ENCODE results near the gene SNED1.
A peak's percentile ranks its signal among the peaks of the same experiment; 100 is the strongest.
"Not testable (repeated sequence)": the region's sequence is repeated elsewhere in the genome, so short reads cannot be mapped to it uniquely, and the experiment has no call there.

The SNED1 gene

DNA sequence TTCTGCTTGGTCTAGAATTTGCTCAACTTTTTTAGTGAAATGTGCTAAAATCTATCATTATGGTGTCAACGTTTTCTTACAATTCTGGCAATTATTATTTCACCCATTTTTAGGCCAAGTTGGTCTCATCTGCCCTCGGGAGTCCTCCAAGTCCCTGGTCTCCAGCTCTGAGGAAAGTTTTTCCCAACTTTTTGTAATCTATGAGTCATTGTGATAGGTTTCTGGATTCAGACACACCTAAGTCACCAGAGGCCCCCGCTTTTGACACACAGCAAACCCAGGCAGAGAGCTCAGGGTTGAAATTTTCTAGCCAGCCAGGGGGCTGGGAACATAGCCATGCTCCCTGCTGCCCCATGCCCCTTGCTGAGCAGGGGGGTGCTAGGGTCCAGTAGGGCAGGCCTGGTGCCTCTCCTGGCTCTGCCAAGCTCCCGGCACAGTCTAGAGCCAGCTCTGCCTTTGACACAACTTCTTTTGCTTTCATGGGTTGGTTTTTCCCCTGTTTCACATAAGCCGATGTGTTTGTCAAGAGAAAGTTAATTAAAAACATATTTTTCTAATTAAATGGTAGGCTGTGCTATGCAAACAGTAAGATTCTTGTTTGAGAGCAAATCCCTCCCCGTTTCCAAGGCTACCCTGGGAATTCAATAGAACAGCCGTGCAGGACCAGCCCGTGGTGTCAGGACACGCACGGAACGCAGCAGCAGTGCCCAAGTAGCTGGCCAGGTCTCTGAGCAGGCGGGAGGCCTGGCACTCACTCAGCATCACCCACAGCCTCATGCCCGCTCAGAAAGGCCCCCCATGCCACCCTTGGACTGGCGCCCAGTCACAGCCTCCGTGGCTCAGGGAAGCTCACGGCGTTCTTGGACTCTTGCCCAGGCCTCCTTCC is 25.5 kb upstream of the SNED1 start:
- no peak for DNase-seq (ENCODE audit: low read depth in 2 of 2)

DNA sequence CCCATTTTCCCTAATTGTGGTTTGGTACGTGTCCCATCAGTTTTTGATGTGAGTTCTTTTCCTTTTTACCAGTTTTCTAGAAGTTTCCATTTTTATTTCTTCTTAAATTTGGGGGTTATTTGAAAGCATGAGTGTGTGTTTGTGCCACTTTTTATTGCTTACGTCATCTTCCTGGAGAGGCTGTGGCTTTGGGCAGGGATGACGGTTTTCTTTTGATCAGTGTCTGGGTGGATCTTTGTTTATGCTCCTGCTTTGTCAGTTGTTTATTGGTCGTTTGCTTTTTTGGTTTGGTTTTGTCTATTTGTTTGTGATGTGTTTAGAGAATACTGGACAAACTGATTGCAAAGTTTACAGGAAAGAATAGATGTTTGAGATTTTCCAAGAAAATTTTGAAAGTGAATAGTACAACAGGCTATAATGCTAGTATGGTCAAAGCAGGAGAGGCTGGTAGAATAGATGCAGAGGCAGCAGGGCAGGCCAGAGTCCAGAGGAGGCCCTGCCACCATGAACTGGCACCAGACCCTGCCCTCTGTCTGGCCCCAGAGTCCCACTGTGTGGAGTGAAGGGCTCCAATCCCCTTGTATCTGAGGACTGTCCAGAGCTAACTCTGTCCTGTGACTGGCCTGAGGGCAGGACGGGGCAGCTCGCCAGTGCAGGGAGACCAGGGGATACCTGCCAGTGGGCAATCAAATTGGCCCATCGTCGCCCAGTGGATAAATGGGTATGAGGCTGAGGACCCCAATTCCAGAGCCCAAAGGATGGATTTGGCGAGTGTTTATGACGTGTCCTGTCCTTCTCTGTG is 23.4 kb upstream of the SNED1 start:
- DNase-seq (ENCODE audit: low read depth in 2 of 2) = no peak

DNA sequence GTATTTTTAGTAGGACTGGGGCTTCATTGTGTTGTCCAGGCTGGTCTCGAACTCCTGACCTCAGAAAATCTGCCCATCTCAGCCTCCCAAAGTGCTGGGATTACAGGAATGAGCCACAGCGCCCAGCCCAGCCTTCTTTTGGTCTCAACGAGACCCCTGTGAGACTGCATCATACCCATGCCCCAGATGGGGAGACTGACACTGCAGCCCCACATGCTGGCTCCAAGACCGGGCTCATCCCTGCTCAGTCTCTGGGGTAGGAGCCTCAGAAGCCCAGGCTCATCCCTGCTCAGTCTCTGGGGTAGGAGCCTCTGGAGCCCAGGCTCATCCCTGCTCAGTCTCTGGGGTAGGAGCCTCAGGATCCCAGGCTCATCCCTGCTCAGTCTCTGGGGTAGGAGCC is 22.5 kb upstream of the SNED1 start:
- not testable (repeated sequence) for DNase-seq (ENCODE audit: low read depth in 2 of 2)

DNA sequence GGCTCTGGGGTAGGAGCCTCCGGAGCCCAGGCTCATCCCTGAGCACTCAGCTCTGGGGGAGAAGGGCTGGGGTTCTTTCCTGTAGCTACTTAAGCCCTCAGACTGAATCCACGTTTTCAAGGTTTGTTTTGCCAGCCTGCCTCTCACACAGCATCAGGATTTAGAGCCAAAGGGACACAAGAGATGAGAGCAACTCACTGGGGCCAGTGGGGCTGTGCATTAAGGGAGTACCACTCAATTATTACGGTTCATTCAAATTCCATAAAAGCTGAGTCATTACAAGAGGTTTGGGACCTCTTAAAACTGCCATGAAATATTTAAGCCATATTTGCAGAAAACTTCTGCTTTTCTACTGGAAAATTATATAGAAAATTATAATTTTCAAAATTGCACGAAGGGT is 17.1 kb upstream of the SNED1 start:
- no peak for DNase-seq (ENCODE audit: low read depth in 2 of 2)

DNA sequence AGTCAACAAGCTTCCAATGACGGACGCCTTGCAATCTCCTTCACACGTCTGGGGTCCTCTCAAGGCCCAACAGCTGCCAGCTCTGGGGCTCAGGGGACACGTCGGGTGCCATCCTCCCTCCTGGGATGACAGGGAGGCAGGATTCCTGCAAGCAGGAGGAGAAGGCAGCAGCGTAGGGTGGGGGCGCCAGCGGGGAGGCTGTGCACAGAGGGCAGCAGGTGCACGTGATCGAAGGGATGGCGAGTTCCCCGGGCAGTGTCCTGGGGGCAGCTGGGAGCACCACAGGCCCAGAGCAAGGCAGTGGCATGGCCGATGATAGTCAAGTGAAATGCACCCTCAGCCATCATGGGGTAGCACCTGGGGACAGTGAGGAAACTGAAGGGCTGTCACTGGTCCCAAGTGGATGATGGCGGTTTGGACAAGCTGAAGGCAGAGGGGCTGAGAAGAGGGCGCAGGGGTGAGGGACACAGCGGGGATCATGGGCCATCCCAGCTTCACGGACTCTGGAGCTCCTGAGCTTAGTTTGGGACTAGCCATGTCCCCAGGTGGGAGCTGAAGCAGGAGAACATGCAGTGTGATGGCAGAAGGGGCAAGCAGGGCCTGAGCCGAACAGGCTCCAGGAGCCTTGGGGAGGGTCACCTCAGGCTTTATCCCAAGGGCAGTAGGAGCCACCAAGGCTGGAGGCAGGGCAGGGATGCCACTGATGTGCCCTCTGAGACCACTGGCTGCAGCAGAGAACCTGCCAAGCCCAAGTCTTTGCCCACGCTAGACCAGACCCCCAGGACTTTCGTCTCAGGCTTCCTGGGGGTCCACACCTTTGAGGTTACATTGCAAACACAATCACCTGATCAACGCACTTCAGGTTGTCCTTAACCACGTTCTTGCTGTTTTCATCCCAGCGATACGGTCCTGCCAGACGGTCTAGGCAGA is 16.3 kb upstream of the SNED1 start:
- no peak for DNase-seq (ENCODE audit: low read depth in 2 of 2)

DNA sequence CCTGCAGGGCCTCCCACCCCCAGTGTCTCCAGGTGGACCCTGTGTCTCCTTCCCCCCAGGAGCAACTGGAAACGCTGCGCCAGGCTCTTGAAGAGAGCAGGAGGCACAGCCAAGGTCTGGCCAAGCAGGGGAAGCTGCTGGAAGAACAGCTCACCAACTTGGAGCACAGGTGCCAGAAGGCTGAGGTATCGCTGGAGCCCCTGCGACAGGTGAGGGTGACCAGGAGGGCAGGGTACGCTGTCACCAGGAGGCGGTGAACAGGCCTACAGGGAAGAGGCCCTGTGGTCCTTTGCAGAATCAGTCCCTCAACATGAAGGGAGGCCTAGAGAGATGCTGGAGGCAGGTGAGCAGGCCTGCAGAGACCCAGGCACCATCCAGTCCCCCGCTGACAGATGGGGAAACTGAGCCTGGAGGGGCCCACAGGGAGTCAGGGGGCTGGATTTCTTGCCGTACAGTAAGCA is 15.6 kb upstream of the SNED1 start:
- DNase-seq (ENCODE audit: low read depth in 2 of 2) = no peak

DNA sequence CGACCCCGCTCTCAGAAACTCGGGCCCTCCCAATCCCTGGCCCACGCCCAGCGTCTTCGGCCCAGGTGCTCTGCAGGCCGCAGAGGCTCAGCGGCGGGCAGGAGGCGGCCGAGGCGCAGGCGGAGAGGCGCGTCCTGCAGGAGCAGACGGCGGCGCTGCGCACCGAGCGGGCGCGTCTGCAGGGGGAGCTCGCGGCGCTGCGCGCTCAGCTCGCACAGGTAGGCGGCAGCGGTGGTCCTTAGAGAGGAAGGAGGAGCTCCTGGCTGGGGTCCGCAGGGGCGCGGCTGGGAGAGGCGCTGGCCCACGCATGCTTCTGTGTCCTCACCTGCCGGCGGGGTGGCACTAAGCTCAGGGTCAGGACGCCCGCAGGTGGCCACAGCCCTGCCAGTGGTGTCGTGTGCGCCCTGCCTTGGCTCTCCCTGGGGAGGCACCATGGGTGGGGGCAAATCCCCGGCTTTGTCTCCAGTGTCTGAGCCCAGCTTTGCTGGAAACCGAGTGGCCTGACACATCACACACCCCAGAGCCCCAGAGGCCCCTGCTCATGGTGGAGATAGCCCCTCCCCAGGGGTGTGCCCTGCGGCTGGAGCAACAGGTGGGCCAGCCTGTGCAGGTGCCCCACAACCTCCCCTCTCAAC is 14.9 kb upstream of the SNED1 start:
- peak; percentile 27 to 30 for DNase-seq (ENCODE audit: low read depth in 2 of 2)

DNA sequence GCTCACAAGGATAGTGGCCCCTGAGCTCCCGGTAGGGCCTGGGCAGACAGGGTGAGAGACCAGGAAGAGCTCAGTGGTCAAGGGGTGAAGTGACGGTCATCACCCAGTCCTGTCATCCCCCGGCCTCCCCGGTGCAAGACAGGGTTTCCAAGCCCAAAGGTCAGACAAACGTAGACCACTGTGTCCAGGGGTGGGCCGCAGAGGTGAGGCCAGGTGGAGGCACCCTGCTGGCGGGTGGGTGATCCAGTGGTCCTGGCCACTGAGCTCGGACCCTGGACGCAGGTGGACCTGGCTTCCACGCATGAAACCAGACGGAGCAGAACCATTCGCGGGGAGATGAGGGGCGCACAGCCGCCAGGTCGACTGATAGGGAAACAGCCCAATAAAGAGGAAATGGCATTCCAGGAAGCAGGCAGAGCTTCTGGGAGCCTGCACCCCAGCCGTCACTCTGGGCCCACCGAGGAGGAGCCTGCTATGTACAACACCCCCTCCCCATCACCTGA is 14.4 kb upstream of the SNED1 start:
- DNase-seq (ENCODE audit: low read depth in 2 of 2) = no peak

DNA sequence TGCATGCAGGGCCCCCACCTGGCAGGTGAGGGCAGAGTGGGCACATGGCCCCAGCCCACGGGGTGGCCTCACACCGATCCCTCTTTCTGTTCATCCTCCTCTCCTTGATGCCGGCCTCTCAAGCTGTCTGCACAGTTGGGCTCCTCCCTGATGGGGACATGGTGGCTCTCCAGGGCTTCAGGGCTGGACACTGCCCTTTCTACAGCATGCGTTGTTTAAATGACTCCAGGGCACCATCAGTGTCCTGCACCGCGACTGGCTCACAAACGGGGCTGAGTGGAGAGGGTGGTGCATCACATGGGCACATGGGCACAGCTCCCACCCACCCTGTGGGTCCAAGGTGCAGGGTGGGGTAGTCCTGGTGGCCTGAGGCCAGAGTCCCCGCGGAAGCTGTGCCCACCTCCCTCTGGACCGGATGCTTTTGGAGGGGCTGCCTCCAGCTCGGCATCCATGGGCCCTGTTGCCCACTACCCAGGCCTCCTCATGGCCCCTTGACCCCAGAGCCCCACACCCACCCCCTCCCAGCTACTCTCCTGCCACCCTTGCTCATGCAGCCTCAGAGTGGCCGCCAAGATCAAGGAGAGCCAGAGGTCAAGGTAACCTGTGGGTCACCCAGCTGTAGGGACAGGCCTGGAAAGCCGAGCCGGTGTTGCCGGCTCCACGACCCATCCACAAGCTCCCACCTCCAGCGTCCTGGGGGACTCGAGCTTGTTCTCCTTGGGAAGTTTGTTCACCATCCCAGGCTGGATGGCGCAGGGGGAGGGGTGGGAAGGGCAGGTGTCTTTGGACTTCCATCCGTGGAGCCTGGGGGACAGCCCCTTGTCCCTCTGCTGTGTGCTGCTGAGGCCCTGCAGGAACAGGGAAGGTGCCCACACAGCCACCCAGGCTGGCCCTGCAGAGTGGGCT is 12.3 kb upstream of the SNED1 start:
- DNase-seq (ENCODE audit: low read depth in 2 of 2) = no peak

DNA sequence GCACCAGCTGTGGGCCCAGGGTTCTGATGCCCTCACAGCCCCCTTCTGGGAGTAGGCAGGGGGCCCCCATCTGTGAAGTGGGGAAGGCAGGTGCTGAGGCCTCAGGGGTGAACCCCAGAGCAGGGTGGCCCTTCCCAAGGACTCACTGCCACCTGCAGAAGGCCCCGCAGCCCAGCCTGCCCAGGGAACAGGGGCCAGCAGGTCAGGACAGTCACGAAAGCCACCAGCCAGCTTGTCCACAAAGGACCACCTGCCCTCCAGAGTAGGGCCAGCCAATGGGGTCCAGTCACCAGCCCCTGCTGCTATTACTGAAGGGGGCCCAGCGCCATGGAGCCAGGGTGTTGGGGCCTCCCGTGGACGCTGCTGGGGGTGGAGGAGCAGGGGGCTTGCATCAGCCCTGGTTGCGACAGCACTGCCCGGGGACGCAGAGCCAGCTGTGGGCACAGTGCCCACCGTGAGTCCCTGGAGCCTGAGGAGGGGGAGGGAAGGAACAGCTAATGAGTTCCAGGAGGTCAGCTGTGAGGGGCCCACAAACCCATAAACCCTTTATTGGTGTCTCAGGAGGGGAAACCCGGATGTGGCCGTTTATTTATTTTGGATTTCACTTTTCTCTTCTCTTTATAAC is 11.5 kb upstream of the SNED1 start:
- no peak for DNase-seq (ENCODE audit: low read depth in 2 of 2)

DNA sequence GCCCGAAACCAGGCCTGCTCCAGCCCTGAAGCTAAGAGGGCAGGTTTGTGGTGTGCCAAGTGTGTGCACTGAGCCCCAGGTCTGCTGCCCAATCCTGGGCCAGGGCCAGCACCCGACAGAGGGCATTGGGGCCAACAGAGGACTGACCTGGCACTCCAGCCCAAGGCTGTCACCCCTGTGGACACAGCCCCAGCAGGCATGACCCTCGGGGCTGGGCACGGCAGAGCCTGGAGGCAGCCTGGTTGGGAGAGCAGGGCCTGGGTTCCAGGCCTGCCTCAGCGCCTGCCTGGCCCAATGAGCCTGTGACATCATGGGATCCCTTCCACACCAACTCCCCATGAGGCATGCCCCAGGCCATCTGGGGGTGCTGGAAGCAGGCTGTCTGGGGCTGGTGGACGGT is 10.8 kb upstream of the SNED1 start:
- no peak for DNase-seq (ENCODE audit: low read depth in 2 of 2)

DNA sequence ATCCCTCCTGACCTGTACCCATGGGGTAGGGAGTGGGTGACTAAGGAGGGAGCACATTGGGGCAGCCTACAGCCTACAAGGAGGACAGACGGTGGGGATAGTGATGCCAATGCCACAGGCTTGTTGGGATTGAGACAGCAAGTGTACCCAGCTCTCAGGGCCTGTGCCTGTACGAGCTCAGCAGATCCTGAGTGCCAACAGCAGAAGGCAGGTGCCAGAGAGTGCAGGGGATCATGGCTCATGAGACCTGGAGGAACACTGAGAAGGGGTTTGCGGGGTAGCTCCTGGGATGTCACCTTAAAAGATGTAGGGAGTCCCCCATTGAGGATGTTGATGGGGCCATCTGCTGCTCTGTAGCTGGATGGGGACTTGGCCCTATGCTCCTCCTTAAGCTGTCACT is 10.3 kb upstream of the SNED1 start:
- DNase-seq (ENCODE audit: low read depth in 2 of 2) = no peak

DNA sequence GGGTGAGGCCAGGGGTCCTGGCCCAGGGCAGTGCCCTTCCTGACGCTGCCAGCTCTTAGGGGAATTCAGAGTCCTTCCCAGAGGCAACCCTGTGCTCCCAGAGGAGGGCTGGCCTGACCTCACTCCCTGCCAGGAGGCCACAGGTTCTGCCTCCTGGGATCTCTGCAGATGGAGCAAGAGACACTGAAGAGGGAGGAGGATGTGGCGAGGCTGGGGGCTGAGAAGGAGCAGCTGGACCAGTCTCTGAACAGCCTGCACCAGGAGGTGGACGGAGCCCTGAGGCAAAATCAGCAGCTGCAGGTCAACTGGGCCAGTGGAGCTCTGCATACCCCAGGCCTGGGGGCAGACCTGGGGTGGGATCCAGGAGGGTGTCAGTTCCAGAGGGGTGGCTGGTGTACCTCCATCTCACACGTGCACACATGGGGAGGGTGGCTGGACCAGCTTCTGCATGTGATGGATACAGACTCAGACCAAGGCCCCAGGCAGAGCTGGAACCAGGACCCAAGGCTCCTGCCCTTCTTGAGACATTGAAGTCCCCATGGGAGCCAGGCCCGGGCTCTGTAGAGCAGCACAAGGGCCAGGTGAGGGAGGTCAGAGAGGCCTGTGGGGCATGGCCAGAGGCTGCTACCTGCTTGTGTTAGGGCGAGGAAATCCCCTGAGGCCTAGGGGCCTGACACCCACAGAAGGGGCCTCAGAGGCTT is 9.7 kb upstream of the SNED1 start:
- no peak for DNase-seq (ENCODE audit: low read depth in 2 of 2)

DNA sequence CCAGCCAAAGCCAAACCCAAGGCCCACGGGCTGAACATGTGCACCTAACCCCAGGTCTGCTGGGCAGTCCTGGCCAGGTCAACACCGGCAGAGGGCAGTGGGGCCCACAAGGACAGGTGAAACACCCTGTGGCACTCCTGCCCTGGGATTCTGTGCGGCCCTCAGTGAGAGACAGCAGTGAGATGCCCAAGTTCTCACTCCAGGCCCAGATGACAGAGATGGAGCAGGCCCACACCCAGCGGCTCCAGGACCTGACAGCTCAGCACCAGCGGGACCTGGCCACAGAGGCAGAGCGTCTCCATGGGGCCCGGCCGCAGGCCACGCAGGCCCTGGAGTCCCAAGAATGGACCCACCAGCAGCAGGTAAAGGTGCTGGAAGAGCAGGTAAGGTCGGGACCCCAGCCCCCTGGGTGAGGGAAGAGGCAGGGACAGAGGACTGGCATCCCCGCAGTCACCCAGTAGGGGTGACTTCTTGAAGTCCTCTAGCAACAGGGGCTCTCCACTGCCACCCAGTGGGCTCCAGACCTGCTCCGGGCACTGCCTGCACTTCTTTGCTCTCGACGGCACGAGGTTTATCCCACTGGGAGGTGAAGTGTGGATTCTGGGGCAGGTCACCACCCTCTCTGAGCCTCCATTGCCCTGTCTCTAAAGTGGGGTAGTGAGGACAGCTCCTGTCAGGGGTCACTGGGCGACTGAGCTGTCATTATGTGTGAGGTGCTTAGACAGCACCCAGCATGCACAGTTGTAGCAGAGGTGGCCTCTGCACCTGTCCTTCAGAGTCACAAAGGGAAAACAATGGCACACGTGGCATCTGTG is 8.8 kb upstream of the SNED1 start:
- DNase-seq (ENCODE audit: low read depth in 2 of 2) = no peak

DNA sequence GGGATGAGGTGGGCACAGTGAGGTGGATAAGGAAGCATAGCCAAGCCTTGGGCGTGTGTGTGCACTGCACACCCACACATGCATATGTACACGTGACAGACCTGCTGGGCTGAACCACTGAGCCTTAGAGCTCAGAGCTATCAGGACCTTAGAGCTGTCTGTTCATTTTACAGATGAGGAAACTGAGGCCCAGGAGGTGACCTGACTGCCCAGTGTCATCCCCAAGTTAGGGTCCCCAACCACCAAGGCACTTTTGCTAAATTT is 8.2 kb upstream of the SNED1 start:
- no peak for DNase-seq (ENCODE audit: low read depth in 2 of 2)

DNA sequence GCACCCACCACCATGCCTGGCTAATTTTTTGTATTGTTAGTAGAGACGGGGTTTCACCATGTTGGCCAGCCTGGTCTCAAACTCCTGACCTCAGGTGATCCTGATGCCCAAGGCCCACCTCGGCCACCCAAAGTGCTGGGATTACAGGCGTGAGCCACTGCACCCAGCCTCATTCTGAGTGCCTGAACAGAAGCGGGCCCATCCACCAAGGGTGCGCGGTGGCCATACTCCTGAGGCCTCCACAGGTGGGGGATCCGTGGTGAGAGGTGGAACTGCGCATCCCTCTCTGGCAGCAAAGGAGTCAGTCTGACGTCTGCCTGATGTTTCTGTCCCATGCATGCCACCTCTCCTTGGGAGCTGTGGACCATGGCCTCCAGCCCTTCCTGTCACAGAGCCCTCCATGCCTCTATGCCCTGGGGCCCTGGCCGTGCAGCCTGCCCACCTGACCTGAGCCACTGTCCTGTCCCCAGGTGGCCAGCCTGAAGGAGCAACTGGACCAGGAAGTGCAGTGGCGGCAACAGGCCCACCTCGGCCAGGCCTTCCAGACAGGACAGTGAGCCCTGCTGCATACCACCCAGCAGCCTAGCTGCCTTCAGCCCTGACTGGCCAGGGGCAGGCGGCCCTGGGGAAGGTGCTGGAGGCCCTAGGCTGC is 7.6 kb upstream of the SNED1 start:
- DNase-seq (ENCODE audit: low read depth in 2 of 2) = no peak

DNA sequence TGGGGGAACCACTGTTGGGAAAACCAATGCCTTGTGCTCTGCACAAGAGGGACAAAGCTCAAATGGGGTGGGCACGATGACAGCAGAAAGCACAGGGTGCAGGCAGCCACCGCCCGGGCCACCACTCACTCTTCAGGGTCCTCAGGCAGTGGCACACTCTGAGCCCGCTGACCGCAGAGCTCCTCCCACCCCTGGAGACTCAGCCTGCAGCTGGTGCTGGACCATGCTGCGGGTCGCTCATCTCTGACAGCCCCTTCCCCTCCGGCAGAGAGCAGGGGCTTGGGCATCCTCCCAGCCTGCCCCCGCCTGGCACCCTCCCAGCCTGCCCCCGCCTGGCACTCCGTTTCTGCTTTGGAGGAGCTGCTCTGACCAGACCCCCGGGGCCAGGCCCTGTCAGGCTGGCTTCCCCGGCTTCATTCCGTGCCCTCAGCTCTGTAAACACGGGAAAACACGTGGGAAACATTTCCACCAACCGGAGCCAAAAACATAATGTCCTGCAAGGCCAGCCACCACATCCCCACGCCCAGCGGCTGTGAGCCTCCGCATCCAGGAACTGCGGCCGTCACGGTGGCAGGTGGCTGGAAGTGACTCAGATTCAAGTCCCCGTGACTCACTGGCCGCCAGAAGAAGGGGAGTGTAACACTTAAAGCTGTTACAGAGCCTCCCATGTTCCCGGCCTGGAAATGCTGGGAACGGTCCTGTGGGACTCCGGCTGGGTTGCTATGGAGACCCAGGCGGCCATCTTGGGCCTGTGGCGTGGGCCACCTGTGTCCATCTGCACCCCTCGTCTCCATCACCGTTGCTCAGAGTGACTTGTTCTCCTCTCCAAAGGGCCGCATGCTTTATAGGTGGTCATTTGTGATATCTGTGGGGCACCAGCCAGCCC is 6.8 kb upstream of the SNED1 start:
- no peak for DNase-seq (ENCODE audit: low read depth in 2 of 2)
